IMR-90 (cell line): Measurements from ENCODE around the gene AGBL2. TPM values are rescaled to one million over a fixed set of nuclear protein-coding genes. Genes with fewer than 3 reads are reported as not detected.
"Not testable (repeated sequence)": the region's sequence is repeated elsewhere in the genome, so short reads cannot be mapped to it uniquely, and the experiment has no call there.

Experiments used
- ATAC-seq: fragments of 200-7000 bp; cut with Tn5 transposase; 2 replicates; pipeline ENCODE4 v1.9.1; 2020; ENCODE audit warnings: low read depth, mild to moderate bottlenecking, moderate library complexity
- BruUV-seq: library from RNA; stranded (reverse); fragments of 400-500 nt; replicated peaks from 2 replicates; lab custom pipeline; 2021; lab: Mats Ljungman, UMichigan
- CTCF ChIA-PET: fragments of 300-600 bp; formaldehyde crosslinking; extraction: SDS; loops from one replicate; lab custom pipeline; 2021; ENCODE audit warnings: antibody characterized with exemption; lab: Yijun Ruan, JAX
- POLR2A ChIA-PET: fragments of 300-600 bp; sonication (Branson Sonifier 250); formaldehyde crosslinking; loops from one replicate; lab custom pipeline; 2022; ENCODE audit warnings: antibody characterized with exemption; ENCODE audit not compliant: unreplicated experiment; lab: Charles Lee
- DNase-seq: peaks from one replicate; pipeline ENCODE4 v3.0.0; 2013
- H2AFZ ChIP-seq: replicated peaks from 2 replicates; pipeline ENCODE3; 2013; ENCODE audit warnings: low read length, mild to moderate bottlenecking; ENCODE audit not compliant: poor library complexity
- H2AK5ac ChIP-seq: 2 replicates; pipeline ENCODE4 v1.6.1; 2013; ENCODE audit warnings: low read depth, low read length, inconsistent platforms
- H2AK9ac ChIP-seq: replicated peaks from 2 replicates; pipeline ENCODE3; 2013; ENCODE audit warnings: mild to moderate bottlenecking, low read depth, low read length, moderate library complexity; ENCODE audit not compliant: poor library complexity
- H2BK120ac ChIP-seq: 2 replicates; pipeline ENCODE4 v1.6.1; 2013; ENCODE audit warnings: low read depth, low read length, inconsistent platforms
- H2BK15ac ChIP-seq: 3 replicates; pipeline ENCODE4 v1.6.1; 2013; ENCODE audit warnings: low read depth, low read length, inconsistent platforms
- H2BK20ac ChIP-seq: 2 replicates; pipeline ENCODE4 v1.6.1; 2013; ENCODE audit warnings: low read depth, mild to moderate bottlenecking, inconsistent platforms, low read length, moderate library complexity
- H2BK5ac ChIP-seq: 2 replicates; pipeline ENCODE4 v1.6.1; 2013; ENCODE audit warnings: mild to moderate bottlenecking, low read depth, low read length, inconsistent platforms; ENCODE audit not compliant: poor library complexity, severe bottlenecking
- H3K14ac ChIP-seq: replicated peaks from 2 replicates; pipeline ENCODE4 v1.6.1; 2013; ENCODE audit warnings: low read depth, low read length, inconsistent platforms
- H3K18ac ChIP-seq: 2 replicates; pipeline ENCODE4 v1.6.1; 2013; ENCODE audit warnings: low read depth, low read length, control low read depth
- H3K23ac ChIP-seq: 2 replicates; pipeline ENCODE4 v1.6.1; 2013; ENCODE audit warnings: low read depth, low read length, inconsistent platforms
- H3K27ac ChIP-seq: 2 replicates; pipeline ENCODE4 v1.5.1; 2013; ENCODE audit warnings: mild to moderate bottlenecking, control low read depth, low read length; ENCODE audit not compliant: insufficient read depth
- H3K27me3 ChIP-seq: 2 replicates; pipeline ENCODE4 v1.6.1; 2013; ENCODE audit warnings: low read length; ENCODE audit not compliant: control insufficient read depth, insufficient read depth
- H3K36me3 ChIP-seq: 2 replicates; pipeline ENCODE4 v1.6.1; 2013; ENCODE audit warnings: low read length, mixed read lengths; ENCODE audit not compliant: control insufficient read depth, insufficient read depth
- H3K4ac ChIP-seq: 2 replicates; pipeline ENCODE4 v1.6.1; 2013; ENCODE audit warnings: low read depth, low read length, inconsistent platforms
- H3K4me1 ChIP-seq: 2 replicates; pipeline ENCODE4 v1.6.1; 2013; ENCODE audit warnings: low read length, mixed read lengths; ENCODE audit not compliant: control insufficient read depth, insufficient read depth
- H3K4me2 ChIP-seq: 2 replicates; pipeline ENCODE4 v1.6.1; 2013; ENCODE audit warnings: low read depth, mild to moderate bottlenecking, control low read depth, low read length, moderate library complexity
- H3K4me3 ChIP-seq: 2 replicates; pipeline ENCODE4 v1.5.1; 2013; ENCODE audit warnings: low read depth, mild to moderate bottlenecking, control low read depth, low read length, moderate library complexity; ENCODE audit not compliant: insufficient read depth
- H3K56ac ChIP-seq: 2 replicates; pipeline ENCODE4 v1.6.1; 2013; ENCODE audit warnings: low read length, inconsistent platforms; ENCODE audit not compliant: insufficient read depth; ENCODE audit errors: extremely low read depth
- H3K79me1 ChIP-seq, 2 experiments: 2 replicates each; pipeline ENCODE4 v1.6.1; 2013; ENCODE audit warnings: low read length in 2 of 2, inconsistent platforms in 1 of 2, low read depth in 1 of 2
- H3K9ac ChIP-seq: 2 replicates; pipeline ENCODE4 v1.6.1; 2013; ENCODE audit warnings: low read depth, low read length, control low read depth
- H3K9me1 ChIP-seq: 2 replicates; pipeline ENCODE4 v1.6.1; 2013; ENCODE audit warnings: low read length, inconsistent platforms; ENCODE audit not compliant: insufficient read depth
- H3K9me3 ChIP-seq: 2 replicates; pipeline ENCODE4 v1.6.1; 2013; ENCODE audit warnings: low read length; ENCODE audit not compliant: control insufficient read depth, insufficient read depth
- H4K20me1 ChIP-seq: 2 replicates; pipeline ENCODE4 v1.6.1; 2013; ENCODE audit warnings: low read length, inconsistent platforms; ENCODE audit not compliant: insufficient read depth
- H4K5ac ChIP-seq: 2 replicates; pipeline ENCODE4 v1.6.1; 2013; ENCODE audit warnings: mild to moderate bottlenecking, low read depth, low read length, control low read depth
- H4K8ac ChIP-seq, 2 experiments: 2 replicates each; pipeline ENCODE4 v1.6.1; 2013; ENCODE audit warnings: low read depth in 2 of 2, low read length in 2 of 2, control low read depth in 1 of 2, inconsistent platforms in 1 of 2
- H4K91ac ChIP-seq: 2 replicates; pipeline ENCODE4 v1.6.1; 2013; ENCODE audit warnings: low read depth, low read length, inconsistent platforms; ENCODE audit not compliant: insufficient read depth
- WGBS, 2 experiments: methylation state at CpG; one replicate each; pipeline versions ENCODE4 v1.1.5 to v1.1.7; 2013; ENCODE audit warnings: missing lambda C conversion rate in 2 of 2; ENCODE audit not compliant: insufficient read length in 1 of 2; ENCODE audit errors: extremely low coverage in 2 of 2; 5-methylcytosine and 5-hydroxymethylcytosine counted together
- dilution Hi-C: fragments of 300-500 bp; cut with HindIII; formaldehyde crosslinking; loops from one replicate; pipeline ENCODE4 v1.14.3; 2018; ENCODE audit warnings: low sequenced_read_pairs; ENCODE audit not compliant: unreplicated experiment
- in situ Hi-C: fragments of 300-500 bp; cut with MboI; formaldehyde crosslinking; loops from 3 replicates; pipeline ENCODE4 v1.14.3; 2019; ENCODE audit warnings: low sequenced_read_pairs, inconsistent platforms, mixed read lengths
- intact Hi-C: fragments of 100-400 bp; cut with micrococcal nuclease; formaldehyde crosslinking; loops from 2 replicates; pipeline ENCODE4 v1.10.0; 2022
- polyA plus RNA-seq, 3 experiments: library from polyadenylated mRNA; depleted of rRNA; stranded (reverse); fragments of >200 nt; gene quantifications; 2 replicates each; pipeline ENCODE4 v1.2.3, GENCODE V29; 2012; ENCODE audit warnings: low replicate concordance in 1 of 3
- total RNA-seq: library from RNA; depleted of rRNA; stranded (reverse); fragments of >200 nt; gene quantifications from 2 replicates; pipeline ENCODE4 v1.2.3, GENCODE V29; 2012

AGBL2 gene
- total and polyA plus RNA-seq, 2 of the 4 experiments (the other 2 are of a cell fraction): 0.36 to 1.2 TPM

DNA sequence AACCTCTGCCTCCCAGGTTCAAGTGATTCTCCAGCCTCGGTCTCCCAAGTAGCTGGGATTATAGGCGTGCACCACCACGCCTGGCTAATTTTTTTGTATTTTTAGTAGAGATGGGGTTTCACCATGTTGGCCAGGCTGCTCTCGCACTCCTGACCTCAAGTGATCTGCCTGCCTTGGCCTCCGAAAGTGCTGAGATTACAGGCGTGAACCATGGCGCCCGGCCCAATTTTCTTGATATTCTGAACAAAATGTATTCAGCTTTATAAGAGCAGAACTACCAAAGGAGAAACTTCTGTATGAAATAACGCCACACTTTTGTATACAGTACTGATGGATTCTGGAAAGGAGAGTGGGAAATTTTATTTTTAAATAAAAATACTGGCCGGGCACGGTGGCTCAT is 44.1 kb upstream of the AGBL2 start:
- H3K9ac ChIP-seq, H3K9me3 ChIP-seq, H3K4me1 ChIP-seq, H3K14ac ChIP-seq, H4K91ac ChIP-seq, H4K5ac ChIP-seq, H3K9me1 ChIP-seq, H3K4me2 ChIP-seq, H2AFZ ChIP-seq, H3K23ac ChIP-seq, H2BK120ac ChIP-seq, H2BK5ac ChIP-seq, BruUV-seq, intact Hi-C loops, H3K56ac ChIP-seq, H4K8ac ChIP-seq, H3K27me3 ChIP-seq, H2AK9ac ChIP-seq, H3K4ac ChIP-seq, POLR2A ChIA-PET, H2AK5ac ChIP-seq, ATAC-seq, H3K27ac ChIP-seq, H2BK15ac ChIP-seq, H2BK20ac ChIP-seq, H3K4me3 ChIP-seq, dilution Hi-C loops, DNase-seq, in situ Hi-C loops, H3K18ac ChIP-seq, CTCF ChIA-PET: not testable (repeated sequence)
- H4K20me1 ChIP-seq: peaks cover 32% of the 10 kb centered on the region
- whole genome bisulfite sequencing, 2 experiments: 100% methylated on average over 1 of the region's 11 CpGs; no CpG with 5 or more reads in 1 of the 2 experiments
- peaks cover 21 to 55% of the 10 kb centered on the region in 2 experiments for H3K79me1 ChIP-seq
- H3K36me3 ChIP-seq: peaks cover 66% of the 10 kb centered on the region
